Subcutaneous abdominal adipose tissue (tissue), 5 donors: ENCODE data around the gene GABBR1.

Source experiments
- H3K27ac ChIP-seq: one replicate; pipeline ENCODE4 v1.7.0; 2013; ENCODE audit warnings: low read depth, mild to moderate bottlenecking, inconsistent platforms, low read length, moderate library complexity
- H3K27me3 ChIP-seq, 5 donors: one replicate each; pipeline ENCODE4 v1.7.0; 2013; ENCODE audit warnings: low read length in 5 of 5, inconsistent platforms in 1 of 5; ENCODE audit not compliant: control insufficient read depth in 5 of 5, insufficient read depth in 4 of 5
- H3K36me3 ChIP-seq, 5 donors: one replicate each; pipeline ENCODE4 v1.7.0; 2013; ENCODE audit warnings: low read length in 5 of 5; ENCODE audit not compliant: control insufficient read depth in 5 of 5, insufficient read depth in 5 of 5
- H3K4me1 ChIP-seq, 5 donors: one replicate each; pipeline ENCODE4 v1.7.0; 2013; ENCODE audit warnings: low read length in 5 of 5, mild to moderate bottlenecking in 3 of 5, moderate library complexity in 1 of 5; ENCODE audit not compliant: control insufficient read depth in 5 of 5, insufficient read depth in 5 of 5
- H3K4me3 ChIP-seq, 5 donors: one replicate each; pipeline ENCODE4 v1.7.0; 2013; ENCODE audit warnings: low read length in 5 of 5, low read depth in 1 of 5
- H3K9ac ChIP-seq, 5 donors: one replicate each; pipeline ENCODE4 v1.7.0; 2013; ENCODE audit warnings: low read length in 5 of 5, mild to moderate bottlenecking in 4 of 5, moderate library complexity in 3 of 5
- H3K9me3 ChIP-seq, 5 donors: one replicate each; pipeline ENCODE4 v1.7.0; 2013; ENCODE audit warnings: low read length in 5 of 5; ENCODE audit not compliant: control insufficient read depth in 5 of 5
- donor health status: healthy.
- donor health status: healthy.
- donor health status: healthy.
- donor health status: healthy.
- donor health status: healthy.

The GABBR1 gene

DNA sequence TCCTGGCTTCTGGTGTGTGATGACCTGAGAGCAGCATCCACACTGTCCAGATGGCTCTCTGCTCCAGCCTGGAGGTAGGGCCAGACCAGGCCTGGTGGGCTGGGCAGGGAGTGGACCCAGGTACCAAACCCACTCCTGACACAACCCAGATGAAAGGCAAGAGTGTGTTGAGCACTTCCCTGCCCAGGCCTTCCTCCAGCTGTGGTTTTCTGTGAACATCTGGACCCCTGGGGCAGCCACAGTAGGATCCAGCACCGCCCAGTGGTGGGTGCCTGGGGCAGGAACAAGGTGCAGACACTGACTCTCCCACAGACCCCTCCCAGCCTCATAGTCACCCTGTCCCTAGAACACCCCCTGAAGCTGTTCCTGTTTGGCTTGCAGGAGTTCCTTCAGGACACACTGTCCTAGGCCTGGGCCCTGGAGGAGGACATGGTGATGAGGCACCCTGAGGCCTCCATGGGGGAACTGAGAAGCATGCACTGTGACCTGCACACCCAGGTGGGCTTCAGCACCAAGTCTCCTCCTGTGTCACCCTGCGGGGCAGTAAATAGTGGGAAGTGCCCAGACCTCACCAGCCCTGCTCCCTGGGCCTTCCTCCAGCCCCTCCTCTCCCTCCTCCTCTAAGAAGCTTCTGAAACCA is 102.2 kb downstream of the GABBR1 start:
- Histone ChIP-seq H3K9ac (no peak overlapping the region), H3K4me1 (no peaks in the 10 kb centered on the region), H3K36me3 (no peaks in the 10 kb centered on the region), H3K4me3 (no peak overlapping the region), H3K27ac (no peak overlapping the region), H3K9me3 (no peaks in the 10 kb centered on the region), H3K27me3 (peaks cover 0 to 3% (median 0%) of the 10 kb centered on the region in 5 donors)

DNA sequence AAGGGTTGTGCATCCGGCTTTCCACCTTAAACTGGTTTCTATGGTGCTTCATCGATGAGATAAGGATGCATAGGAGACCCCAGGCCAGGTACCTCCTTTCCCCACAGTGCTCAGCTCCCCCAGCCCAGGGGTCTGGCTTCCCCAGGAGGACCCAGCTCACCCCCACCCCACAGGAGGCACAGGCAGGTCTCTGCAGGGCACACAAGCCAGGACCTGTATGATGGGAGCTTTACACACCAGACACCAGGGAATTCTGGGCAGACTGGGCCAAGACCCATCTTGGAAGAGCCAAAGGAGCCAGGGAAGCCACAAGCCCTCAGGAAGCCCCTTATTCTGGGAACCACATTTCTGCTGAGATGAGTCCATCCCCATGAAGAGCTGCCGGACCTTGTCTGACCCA is 103.0 kb downstream of the GABBR1 start:
- H3K9me3 ChIP-seq: no peaks in the 10 kb centered on the region
- no peak overlapping the region for H3K4me3 ChIP-seq
- no peaks in the 10 kb centered on the region for H3K4me1 ChIP-seq
- no peaks in the 10 kb centered on the region for H3K36me3 ChIP-seq
- H3K27me3 ChIP-seq: peaks cover 0 to 3% (median 0%) of the 10 kb centered on the region in 5 donors
- no peak overlapping the region for H3K9ac ChIP-seq
- H3K27ac ChIP-seq: no peak overlapping the region

DNA sequence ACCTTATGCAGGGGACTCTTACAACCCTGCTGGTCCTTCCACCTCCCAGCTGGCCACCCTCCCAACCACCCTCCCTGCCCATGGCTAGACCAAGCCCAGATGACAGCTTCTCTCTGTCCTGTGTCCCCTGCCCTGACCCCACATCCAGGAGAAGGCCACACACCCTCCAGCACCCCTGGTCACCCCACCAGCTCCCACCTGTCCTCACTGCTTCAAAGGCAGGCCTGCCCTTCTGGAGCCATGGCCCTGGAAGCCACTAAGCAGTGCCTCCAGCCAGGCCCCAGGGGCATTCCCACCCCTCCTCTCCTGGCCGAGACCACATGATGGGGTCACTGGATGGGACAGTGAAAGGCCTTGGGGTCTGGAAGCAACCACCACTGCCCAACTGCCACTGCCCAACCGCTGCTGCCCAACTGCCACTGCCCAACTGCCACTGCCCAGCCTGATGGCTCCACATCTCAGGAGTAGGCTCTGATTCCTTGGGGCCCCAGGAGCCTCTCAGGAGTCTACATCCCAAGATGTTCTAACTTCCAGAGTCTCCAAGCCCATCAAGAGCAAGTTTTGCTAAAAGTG is 103.9 kb downstream of the GABBR1 start:
- no peaks in the 10 kb centered on the region for H3K4me1 ChIP-seq
- peaks cover 0 to 3% (median 0%) of the 10 kb centered on the region in 5 donors for H3K27me3 ChIP-seq
- no peak overlapping the region for H3K9ac ChIP-seq
- no peaks in the 10 kb centered on the region for H3K9me3 ChIP-seq
- H3K27ac ChIP-seq: no peak overlapping the region
- no peaks in the 10 kb centered on the region for H3K36me3 ChIP-seq
- H3K4me3 ChIP-seq: no peak overlapping the region

DNA sequence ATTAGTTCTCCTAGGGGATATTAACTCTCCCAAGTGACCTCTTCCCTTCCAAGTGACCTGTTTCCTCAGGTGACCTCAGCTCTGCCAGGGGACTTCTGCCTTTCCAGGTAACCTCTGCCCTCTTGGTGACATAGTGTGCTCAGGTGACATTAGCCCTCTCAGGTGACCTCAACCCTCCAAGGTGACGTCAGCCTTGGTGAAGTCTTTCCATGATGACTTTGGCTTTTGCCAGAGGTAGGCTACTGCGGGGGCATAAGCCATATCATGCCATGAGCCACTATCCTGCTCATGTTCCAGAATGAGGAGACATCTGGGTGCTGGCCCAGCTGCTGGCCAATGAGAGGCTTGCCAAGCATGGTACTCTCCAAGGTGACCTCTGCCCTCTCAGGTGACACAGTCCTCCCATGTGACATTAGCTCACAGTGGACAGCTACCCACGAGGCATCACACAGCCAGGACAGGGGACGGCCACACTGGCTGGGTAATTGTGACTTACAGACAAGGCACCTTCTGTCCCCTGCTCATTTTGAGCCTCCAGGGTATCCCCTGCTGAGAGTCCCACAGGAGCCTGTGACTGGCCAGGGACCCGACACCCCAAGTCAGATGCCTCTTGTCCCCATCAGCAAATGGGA is 104.6 kb downstream of the GABBR1 start:
- Histone ChIP-seq H3K27me3 (peaks cover 0 to 3% (median 0%) of the 10 kb centered on the region in 5 donors), H3K9me3 (no peaks in the 10 kb centered on the region), H3K4me3 (no peak overlapping the region)

DNA sequence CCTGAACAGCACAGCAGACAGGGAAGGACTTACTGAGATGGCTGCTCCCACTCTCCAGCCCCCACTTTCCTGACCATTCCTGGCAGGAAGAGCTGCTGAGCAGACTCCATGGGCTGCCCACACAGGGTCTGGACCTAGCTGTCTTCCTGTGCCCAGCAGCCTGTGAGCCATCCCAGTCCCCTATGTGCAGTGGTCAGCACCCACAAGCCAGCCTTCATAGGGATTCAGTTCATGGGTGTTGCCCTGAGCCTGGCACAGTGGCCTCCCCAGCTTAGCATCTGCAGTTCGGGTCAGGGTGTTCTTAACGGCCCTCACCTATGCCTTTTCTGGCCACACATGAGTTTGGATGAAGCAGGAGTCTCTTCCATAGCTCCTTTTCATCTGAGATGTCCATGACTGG is 105.4 kb downstream of the GABBR1 start:
- H3K27me3 ChIP-seq: peaks cover 0 to 3% (median 0%) of the 10 kb centered on the region in 5 donors
- no peak overlapping the region for H3K4me3 ChIP-seq
- H3K9me3 ChIP-seq: no peaks in the 10 kb centered on the region
- H3K4me1 ChIP-seq: no peaks in the 10 kb centered on the region
- no peaks in the 10 kb centered on the region for H3K36me3 ChIP-seq
- H3K9ac ChIP-seq: no peak overlapping the region
- H3K27ac ChIP-seq: no peak overlapping the region

More for the DNA sequence above, 104.6 kb downstream of the GABBR1 start:
- Histone ChIP-seq H3K9ac (no peak overlapping the region), H3K27ac (no peak overlapping the region), H3K36me3 (no peaks in the 10 kb centered on the region), H3K4me1 (no peaks in the 10 kb centered on the region)

DNA sequence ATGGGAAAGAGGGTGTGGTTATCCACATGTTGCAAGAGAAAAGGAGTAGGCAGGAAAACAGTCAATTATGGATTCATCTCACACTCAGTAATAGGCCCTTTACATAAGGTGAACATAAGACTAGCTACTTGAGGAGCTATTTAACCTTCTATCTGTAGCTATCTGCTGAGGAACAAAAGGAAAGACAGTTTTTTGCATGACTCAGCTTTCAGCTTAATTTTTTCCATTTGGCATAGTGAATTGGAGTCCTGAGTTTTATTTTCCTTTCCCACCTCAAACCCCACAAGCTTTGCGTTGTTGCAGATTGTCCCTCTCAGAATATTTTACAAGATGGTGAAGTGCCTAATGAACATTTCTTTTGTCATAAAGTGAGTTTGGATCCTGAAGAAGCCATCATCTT is 105.9 kb downstream of the GABBR1 start:
- Histone ChIP-seq H3K4me1 (no peaks in the 10 kb centered on the region), H3K9me3 (no peaks in the 10 kb centered on the region), H3K27me3 (peaks cover 0 to 3% (median 0%) of the 10 kb centered on the region in 5 donors), H3K36me3 (no peaks in the 10 kb centered on the region), H3K9ac (no peak overlapping the region), H3K27ac (no peak overlapping the region), H3K4me3 (no peak overlapping the region)

DNA sequence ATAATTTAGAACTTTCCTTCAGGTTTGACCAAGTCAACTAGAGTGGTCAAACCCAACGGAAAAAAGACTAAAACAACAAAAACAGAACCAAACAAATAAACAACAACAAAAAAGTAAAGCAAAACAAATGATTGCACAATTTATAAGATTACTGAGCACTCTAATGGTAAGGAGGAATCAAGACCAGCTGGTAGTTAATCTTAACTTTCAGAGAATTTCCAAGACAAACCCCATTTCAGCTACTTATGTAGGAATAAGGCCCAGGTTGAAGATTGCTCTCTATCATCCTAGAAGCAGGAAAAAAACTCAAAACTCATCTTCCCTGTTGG is 107.7 kb downstream of the GABBR1 start:
- no peak overlapping the region for H3K27ac ChIP-seq
- no peaks in the 10 kb centered on the region for H3K4me1 ChIP-seq
- no peak overlapping the region for H3K4me3 ChIP-seq
- H3K27me3 ChIP-seq: no peaks in the 10 kb centered on the region
- peaks cover 0 to 3% (median 0%) of the 10 kb centered on the region in 5 donors for H3K9me3 ChIP-seq
- H3K9ac ChIP-seq: no peak overlapping the region
- H3K36me3 ChIP-seq: no peaks in the 10 kb centered on the region

DNA sequence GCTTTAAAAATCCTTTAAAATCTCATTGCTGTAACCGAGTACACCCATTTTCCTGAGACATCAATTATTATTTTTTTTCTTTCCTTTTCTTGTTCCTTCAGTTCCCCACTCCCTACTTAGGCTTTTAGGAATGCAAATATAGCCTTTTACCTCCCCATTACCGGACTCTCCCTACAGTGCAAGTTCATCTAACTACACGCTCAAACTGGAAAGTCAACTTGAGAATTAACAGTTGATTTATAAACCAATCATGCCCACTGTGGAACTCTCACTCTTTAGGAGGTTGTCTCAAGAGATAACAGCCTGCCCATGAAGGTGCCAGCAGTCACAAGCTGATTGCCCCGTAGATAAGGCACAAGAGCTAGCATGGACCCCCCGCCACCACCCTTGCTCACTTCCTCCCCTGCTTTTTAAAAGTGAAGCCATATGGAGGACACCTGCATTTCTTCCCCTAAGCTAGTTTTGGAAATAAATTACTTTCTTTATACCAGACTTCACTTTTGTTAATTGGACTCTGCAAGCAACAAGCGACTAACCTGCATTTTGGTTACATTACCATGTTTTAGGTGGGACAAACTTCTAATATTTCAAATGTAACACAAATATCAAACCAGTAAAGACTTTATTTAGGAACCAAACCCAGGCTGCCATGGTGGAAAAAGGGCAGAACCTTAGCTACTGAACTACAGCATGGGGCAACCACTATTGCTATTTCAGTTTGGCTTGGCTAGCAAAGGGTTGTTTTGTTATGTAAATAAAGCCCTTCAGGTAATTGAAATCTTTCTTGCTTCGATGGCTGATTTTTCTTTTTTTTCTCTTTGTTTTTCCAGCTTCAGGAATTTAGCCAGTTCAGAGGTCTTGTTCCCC is 108.3 kb downstream of the GABBR1 start:
- H3K4me3 ChIP-seq: no peak overlapping the region
- H3K36me3 ChIP-seq: no peaks in the 10 kb centered on the region
- peaks cover 0 to 3% (median 0%) of the 10 kb centered on the region in 5 donors for H3K9me3 ChIP-seq
- H3K27ac ChIP-seq: no peak overlapping the region
- no peaks in the 10 kb centered on the region for H3K4me1 ChIP-seq
- H3K27me3 ChIP-seq: no peaks in the 10 kb centered on the region
- H3K9ac ChIP-seq: no peak overlapping the region

DNA sequence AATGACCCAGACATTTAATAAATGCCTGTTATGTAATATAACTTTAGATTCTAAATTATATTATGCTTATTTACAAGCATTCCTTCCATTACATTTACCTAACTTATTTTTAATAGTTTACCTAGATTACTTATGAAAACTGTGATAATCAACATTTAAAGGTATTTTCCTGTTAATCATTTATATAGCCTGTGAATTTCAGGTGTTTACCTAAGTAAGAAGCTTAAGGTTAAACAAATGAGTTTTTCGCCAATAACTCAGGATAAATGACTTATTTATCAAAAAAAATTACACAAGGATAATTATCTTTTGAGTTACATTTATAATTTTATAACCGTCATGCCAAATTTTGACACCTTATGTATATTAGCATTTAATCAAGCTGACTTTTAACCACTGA is 108.9 kb downstream of the GABBR1 start:
- H3K27ac ChIP-seq: no peak overlapping the region
- H3K4me1 ChIP-seq: no peaks in the 10 kb centered on the region
- no peak overlapping the region for H3K9ac ChIP-seq
- H3K27me3 ChIP-seq: no peaks in the 10 kb centered on the region
- peaks cover 0 to 3% (median 0%) of the 10 kb centered on the region in 5 donors for H3K9me3 ChIP-seq
- no peak overlapping the region for H3K4me3 ChIP-seq
- H3K36me3 ChIP-seq: no peaks in the 10 kb centered on the region

DNA sequence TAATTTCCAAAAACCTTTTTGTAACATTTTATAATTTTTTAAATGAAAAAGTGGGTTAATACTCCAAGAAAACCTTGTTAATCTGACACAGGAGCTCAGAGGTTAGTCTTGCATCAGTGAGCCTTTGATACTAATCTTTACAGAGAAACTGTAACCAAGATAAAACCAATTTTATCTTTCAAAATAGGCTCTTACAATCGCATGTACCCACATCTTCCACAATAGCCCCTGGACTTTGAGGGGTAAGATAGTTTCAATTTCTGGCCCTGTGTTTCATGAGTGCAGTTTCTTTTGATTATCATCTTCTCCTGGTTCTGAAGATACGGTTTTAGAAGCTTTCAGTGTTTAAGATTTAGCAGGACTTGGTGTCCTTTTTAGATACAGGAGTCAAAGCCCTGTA is 110.8 kb downstream of the GABBR1 start:
- H3K9ac ChIP-seq: no peak overlapping the region
- H3K36me3 ChIP-seq: no peaks in the 10 kb centered on the region
- H3K4me1 ChIP-seq: no peaks in the 10 kb centered on the region
- no peaks in the 10 kb centered on the region for H3K27me3 ChIP-seq
- H3K27ac ChIP-seq: no peak overlapping the region
- peaks cover 0 to 3% (median 0%) of the 10 kb centered on the region in 5 donors for H3K9me3 ChIP-seq
- no peak overlapping the region for H3K4me3 ChIP-seq
